ENCODE data around the gene PPME1.

GRCh38 chr11:74220376-74220775 is 49.3 kb downstream of the PPME1 start:
- TF ChIP-seq CTCF (conservative IDR thresholded peaks at IDR 0.05; ENCODE audit: low read depth, low read length), result no peak
- no peak for TF ChIP-seq EZH2 (IDR thresholded peaks at IDR 0.05; ENCODE audit: borderline replicate concordance, low read depth, low read length, poor library complexity, severe bottlenecking)

Data from A673 (cell line).